Spleen (tissue), 11 donors: ENCODE results near the gene ZDHHC14. TPM values are rescaled to one million over a fixed set of nuclear protein-coding genes. Genes with fewer than 3 reads are reported as not detected.

ENCODE experiments used
- DNase-seq: peaks from one replicate; pipeline ENCODE4 v3.0.0-alpha.2; 2020
- H3K27ac ChIP-seq, 8 donors: fragments of 200-600 bp; sonication (generic) in 7 of 8; 1 replicate in 4 of 8; 2 replicates in 4 of 8; pipeline versions ENCODE4 v1.5.0 to v1.8.0; 2016 to 2021; ENCODE audit warnings: inconsistent platforms in 4 of 8, mild to moderate bottlenecking in 4 of 8, moderate library complexity in 1 of 8
- H3K27me3 ChIP-seq, 7 donors: fragments of 200-600 bp; sonication (generic) in 6 of 7; replicated peaks in 1 of 7; 1 replicate in 4 of 7; 2 replicates in 3 of 7; pipeline versions ENCODE4 v1.5.0 to v1.8.0; 2016 to 2021; ENCODE audit warnings: inconsistent platforms in 3 of 7, mild to moderate bottlenecking in 1 of 7
- H3K36me3 ChIP-seq, 6 donors: fragments of 200-600 bp; sonication (generic) in 5 of 6; 1 replicate in 4 of 6; 2 replicates in 2 of 6; pipeline versions ENCODE4 v1.5.0 to v1.8.0; 2016 to 2021; ENCODE audit warnings: inconsistent platforms in 2 of 6
- H3K4me1 ChIP-seq, 6 donors: fragments of 200-600 bp; sonication (generic) in 5 of 6; 1 replicate in 3 of 6; 2 replicates in 3 of 6; pipeline versions ENCODE4 v1.5.0 to v1.8.0; 2016 to 2021; ENCODE audit warnings: inconsistent platforms in 3 of 6
- H3K4me3 ChIP-seq, 8 donors: fragments of 200-600 bp; sonication (generic) in 7 of 8; 1 replicate in 4 of 8; 2 replicates in 4 of 8; pipeline versions ENCODE4 v1.5.0 to v1.8.0; 2016 to 2021; ENCODE audit warnings: inconsistent platforms in 4 of 8, mild to moderate bottlenecking in 4 of 8, moderate library complexity in 2 of 8
- H3K9me3 ChIP-seq, 8 donors: fragments of 200-600 bp; sonication (generic) in 7 of 8; 1 replicate in 4 of 8; 2 replicates in 4 of 8; pipeline versions ENCODE4 v1.5.0 to v1.8.0; 2016 to 2021; ENCODE audit warnings: inconsistent platforms in 4 of 8
- POLR2A ChIP-seq, 3 donors: fragments of 450-650 bp; IDR thresholded peaks; one replicate each; pipeline ENCODE4 v1.5.1; 2017; ENCODE audit warnings: antibody characterized with exemption in 3 of 3, mild to moderate bottlenecking in 1 of 3
- POLR2AphosphoS5 ChIP-seq, 3 donors: sonication (generic); formaldehyde crosslinking; IDR thresholded peaks; one replicate each; pipeline ENCODE4 v1.5.1; 2017; ENCODE audit warnings: antibody characterized with exemption in 3 of 3
- WGBS, 5 donors: extraction: QIAGEN DNeasy Blood & Tissue Kit in 3 of 5; methylation state at CpG; one replicate each; pipeline versions ENCODE4 v1.1.5 to v1.1.7; 2013 to 2018; 5-methylcytosine and 5-hydroxymethylcytosine counted together
- intact Hi-C: fragments of 100-400 bp; cut with DNase I; formaldehyde crosslinking; loops from one replicate; pipeline ENCODE4 v1.15.0; 2023; ENCODE audit warnings: low total_unique reads
- polyA plus RNA-seq, 3 donors: library from polyadenylated mRNA; stranded (reverse); fragments of 200-250 nt; gene quantifications; one replicate each; pipeline ENCODE4 v1.2.1, GENCODE V29; 2013
- total RNA-seq, 7 donors: library from RNA; depleted of rRNA in 3 of 7; stranded (reverse); fragments of >200 nt in 3 of 7; fragmentation: NEBNext Ultra II Directional in 4 of 7; extraction: Animal tissue kit (Norgen Biotek cat#: 25700) in 4 of 7; gene quantifications; one replicate each; pipeline versions ENCODE4 v1.1.0 to v1.2.1, GENCODE V29; 2016 to 2021
- TF ChIP-seq, protein P1 (sequence below), 11 experiments: fragments of 200-600 bp in 7 of 11; fragments of 450-650 bp in 4 of 11; sonication (generic) in 4 of 11; IDR thresholded peaks in 8 of 11; conservative IDR thresholded peaks in 3 of 11; 1 replicate in 7 of 11; 2 replicates in 4 of 11; pipeline versions ENCODE4 v1.4.0 to v1.8.0; 2016 to 2021; ENCODE audit warnings: antibody characterized with exemption in 11 of 11, inconsistent platforms in 4 of 11, mild to moderate bottlenecking in 1 of 11
- donor health status: healthy with polysubstance abuse.
- donor health status: DM: no; HTN: no; CAD: no; lungs with moderate emphysema.
- donor health status: DM: no; HTN: no; CAD: no.
- donor health status: Bipolar disorder and iron deficiency.
- donor health status: healthy.
- donor health status: DM: no; HTN: no; CAD: no.
- donor health status: DM: yes; HTN: yes; CAD: no.

Gene ZDHHC14
- total and polyA plus RNA-seq, 10 donors = 7.8 to 18.2 (median 11.7) TPM

DNA sequence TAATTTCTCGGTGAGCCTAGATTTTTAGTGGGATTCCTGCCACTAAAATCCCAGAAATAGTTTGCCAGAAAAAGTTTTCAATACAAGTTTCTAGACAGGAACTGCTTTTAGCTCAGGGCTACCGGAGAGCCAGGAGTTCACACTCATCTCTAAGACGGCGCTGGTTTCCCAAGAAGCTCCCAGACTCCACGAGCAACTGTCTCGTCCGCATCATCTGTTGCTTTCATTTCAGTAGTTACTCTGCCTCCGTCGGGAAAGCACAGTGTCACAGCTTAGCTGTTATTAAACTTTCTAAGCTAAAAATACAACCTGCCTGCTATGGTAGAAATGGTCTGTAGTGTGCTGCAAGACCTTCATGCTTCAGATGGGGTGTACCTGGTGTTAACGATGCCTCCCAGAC lies 244.8 kb downstream of the ZDHHC14 start:
- TF ChIP-seq POLR2AphosphoS5 (IDR thresholded peaks at IDR 0.05) (no peak), POLR2A (IDR thresholded peaks at IDR 0.05) (no peak)
- TF ChIP-seq, protein P1, sequence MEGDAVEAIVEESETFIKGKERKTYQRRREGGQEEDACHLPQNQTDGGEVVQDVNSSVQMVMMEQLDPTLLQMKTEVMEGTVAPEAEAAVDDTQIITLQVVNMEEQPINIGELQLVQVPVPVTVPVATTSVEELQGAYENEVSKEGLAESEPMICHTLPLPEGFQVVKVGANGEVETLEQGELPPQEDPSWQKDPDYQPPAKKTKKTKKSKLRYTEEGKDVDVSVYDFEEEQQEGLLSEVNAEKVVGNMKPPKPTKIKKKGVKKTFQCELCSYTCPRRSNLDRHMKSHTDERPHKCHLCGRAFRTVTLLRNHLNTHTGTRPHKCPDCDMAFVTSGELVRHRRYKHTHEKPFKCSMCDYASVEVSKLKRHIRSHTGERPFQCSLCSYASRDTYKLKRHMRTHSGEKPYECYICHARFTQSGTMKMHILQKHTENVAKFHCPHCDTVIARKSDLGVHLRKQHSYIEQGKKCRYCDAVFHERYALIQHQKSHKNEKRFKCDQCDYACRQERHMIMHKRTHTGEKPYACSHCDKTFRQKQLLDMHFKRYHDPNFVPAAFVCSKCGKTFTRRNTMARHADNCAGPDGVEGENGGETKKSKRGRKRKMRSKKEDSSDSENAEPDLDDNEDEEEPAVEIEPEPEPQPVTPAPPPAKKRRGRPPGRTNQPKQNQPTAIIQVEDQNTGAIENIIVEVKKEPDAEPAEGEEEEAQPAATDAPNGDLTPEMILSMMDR (IDR thresholded peaks at IDR 0.05 in 8 of 11, conservative IDR thresholded peaks at IDR 0.05 in 3 of 11) = no peak
- H3K27me3 ChIP-seq = no peaks in the 10 kb centered on the region
- 83 to 95% (median 89%) methylated on average over 10 of the region's 10 CpGs for WGBS, 5 donors
- peaks cover 0 to 7% (median 0%) of the 10 kb centered on the region in 8 donors for H3K9me3 ChIP-seq
- H3K36me3 ChIP-seq = no peaks in the 10 kb centered on the region
- peaks cover 0 to 12% (median 0%) of the 10 kb centered on the region in 6 donors for H3K4me1 ChIP-seq
- H3K4me3 ChIP-seq = no peak overlapping the region
- H3K27ac ChIP-seq = no peak overlapping the region
- intact Hi-C loops = no loop called here
- DNase-seq = no peak

- Histone ChIP-seq H3K4me1 (peaks cover 0 to 12% (median 0%) of the 10 kb centered on the region in 6 donors), H3K27me3 (no peaks in the 10 kb centered on the region), H3K27ac (no peak overlapping the region), H3K36me3 (peaks cover 0 to 3% (median 0%) of the 10 kb centered on the region in 6 donors), H3K9me3 (peaks cover 0 to 7% (median 0%) of the 10 kb centered on the region in 8 donors), H3K4me3 (no peak overlapping the region)
- intact Hi-C loops = no loop called here
- TF ChIP-seq, protein P1 (IDR thresholded peaks at IDR 0.05 in 8 of 11, conservative IDR thresholded peaks at IDR 0.05 in 3 of 11) = no peak
- TF ChIP-seq POLR2A (IDR thresholded peaks at IDR 0.05) = no peak
- no peak for TF ChIP-seq POLR2AphosphoS5 (IDR thresholded peaks at IDR 0.05)
- no peak for DNase-seq
- WGBS, 5 donors = 87 to 96% (median 93%) methylated on average over 11 of the region's 11 CpGs
Observed at GRCh38 chr6:157627195-157627966, 246.4 kb downstream of the ZDHHC14 start.

- 82 to 96% (median 91%) methylated on average over 11 of the region's 11 CpGs for WGBS, 5 donors
- intact Hi-C loops = no loop called here
- no peak for DNase-seq
- Histone ChIP-seq H3K27me3 (no peaks in the 10 kb centered on the region), H3K27ac (no peak overlapping the region), H3K36me3 (peaks cover 0 to 12% (median under 1%) of the 10 kb centered on the region in 6 donors), H3K9me3 (no peaks in the 10 kb centered on the region), H3K4me1 (peaks cover 0 to 12% (median 0%) of the 10 kb centered on the region in 6 donors), H3K4me3 (no peak overlapping the region)
- TF ChIP-seq, protein P1 (IDR thresholded peaks at IDR 0.05 in 8 of 11, conservative IDR thresholded peaks at IDR 0.05 in 3 of 11) = no peak
- TF ChIP-seq POLR2A (IDR thresholded peaks at IDR 0.05) (no peak), POLR2AphosphoS5 (IDR thresholded peaks at IDR 0.05) (no peak)
Observed at GRCh38 chr6:157628463-157628862, 247.5 kb downstream of the ZDHHC14 start.

- Histone ChIP-seq H3K9me3 (no peaks in the 10 kb centered on the region), H3K4me3 (no peak overlapping the region), H3K4me1 (peaks cover 0 to 12% (median 0%) of the 10 kb centered on the region in 6 donors), H3K36me3 (peaks cover 0 to 18% (median 2%) of the 10 kb centered on the region in 6 donors), H3K27me3 (no peaks in the 10 kb centered on the region), H3K27ac (no peak overlapping the region)
- no peak for DNase-seq
- intact Hi-C loops = no loop called here
- WGBS, 5 donors = 22 to 30% (median 28%) methylated on average over 10 of the region's 10 CpGs
- TF ChIP-seq POLR2A (IDR thresholded peaks at IDR 0.05) = no peak
- TF ChIP-seq, protein P1 (IDR thresholded peaks at IDR 0.05 in 8 of 11, conservative IDR thresholded peaks at IDR 0.05 in 3 of 11) = no peak
- TF ChIP-seq POLR2AphosphoS5 (IDR thresholded peaks at IDR 0.05) = no peak
Observed at GRCh38 chr6:157629220-157629619, 248.2 kb downstream of the ZDHHC14 start.
